GM08714 (cell line): ENCODE measurements around the gene LDLRAD3.
"Not testable (repeated sequence)": the region's sequence is repeated elsewhere in the genome, so short reads cannot be mapped to it uniquely, and the experiment has no call there.

Experiments used
- H3K4me3 ChIP-seq: fragments of 200-500 bp; sonication (Bioruptor generic); 2 replicates; pipeline ENCODE4 v1.5.1; 2014; ENCODE audit warnings: mild to moderate bottlenecking, low read length, inconsistent platforms
- ZNF274 ChIP-seq: IDR thresholded peaks from 2 replicates; pipeline ENCODE4 v1.6.1; 2012; ENCODE audit warnings: mild to moderate bottlenecking, low read depth, low read length

LDLRAD3 gene

GRCh38 chr11:36160091-36160490, 216.2 kb downstream of the LDLRAD3 start:
- H3K4me3 ChIP-seq = no peak overlapping the region
- TF ChIP-seq ZNF274 = no peak

DNA sequence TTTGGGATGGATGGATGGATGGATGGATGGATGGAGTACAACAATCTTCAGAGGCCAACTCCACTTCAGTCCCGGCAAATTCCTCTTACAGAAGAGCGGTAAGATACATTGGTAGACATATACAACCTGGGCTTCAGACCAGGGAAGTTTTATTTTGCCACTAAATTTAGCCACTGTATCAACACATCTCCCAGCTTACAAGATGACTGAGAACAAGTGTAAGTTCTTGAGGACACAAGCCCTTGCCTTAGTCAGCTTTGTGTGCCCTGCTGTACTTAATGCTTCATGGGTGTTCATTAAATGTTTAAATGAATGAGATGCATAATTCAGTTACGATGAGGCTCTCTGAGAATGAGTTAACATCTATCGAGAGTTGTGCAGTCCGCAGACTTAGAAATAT, 217.7 kb downstream of the LDLRAD3 start:
- H3K4me3 ChIP-seq = no peak overlapping the region
- TF ChIP-seq ZNF274 = no peak

DNA sequence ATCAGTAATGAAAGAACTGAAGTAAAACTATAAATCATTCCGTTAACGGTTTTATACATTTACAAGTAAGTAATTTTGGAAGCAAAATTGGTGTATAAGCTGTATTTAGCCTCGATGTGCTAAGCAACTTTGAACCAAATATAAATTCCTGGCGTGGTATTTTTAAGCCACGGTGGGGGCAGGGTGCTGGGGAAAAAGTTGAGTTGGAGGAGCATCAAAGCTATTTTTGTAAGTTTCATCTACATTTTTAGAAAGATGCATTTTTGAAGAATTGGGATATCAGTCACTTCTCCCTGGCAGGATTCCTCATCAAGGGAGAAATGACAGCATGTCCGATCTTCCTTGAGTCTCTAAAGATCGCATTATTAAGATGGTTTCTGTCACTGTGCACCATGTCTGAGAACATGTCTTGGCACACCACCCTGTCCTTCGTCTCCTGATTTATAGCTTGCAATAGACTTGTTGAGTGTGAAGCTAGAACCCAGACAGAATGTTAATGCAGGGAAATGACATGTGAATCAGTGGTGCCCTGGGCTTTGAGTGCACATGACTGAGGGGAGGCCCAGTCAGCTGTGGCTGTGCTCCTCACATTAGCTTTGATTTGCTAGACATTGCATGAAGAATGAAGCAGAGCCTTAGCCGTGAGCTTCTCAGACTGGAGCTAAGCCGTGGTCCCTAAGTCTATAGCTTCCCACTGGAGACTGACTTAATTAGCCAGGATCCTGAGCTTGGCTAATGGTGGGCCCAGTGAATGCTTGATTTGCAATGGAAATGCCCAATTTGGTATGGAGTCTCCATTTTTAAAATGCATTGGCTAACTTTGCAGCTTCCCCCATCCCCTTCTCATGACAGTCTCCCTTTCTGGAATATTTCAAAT, 218.4 kb downstream of the LDLRAD3 start:
- no peak for TF ChIP-seq ZNF274
- H3K4me3 ChIP-seq = no peak overlapping the region

- no peak for TF ChIP-seq ZNF274
- no peak overlapping the region for H3K4me3 ChIP-seq
Measured at GRCh38 chr11:36162883-36163434, 219.1 kb downstream of the LDLRAD3 start.

- no peak overlapping the region for H3K4me3 ChIP-seq
- no peak for TF ChIP-seq ZNF274
Measured at GRCh38 chr11:36164506-36165250, 220.8 kb downstream of the LDLRAD3 start.

DNA sequence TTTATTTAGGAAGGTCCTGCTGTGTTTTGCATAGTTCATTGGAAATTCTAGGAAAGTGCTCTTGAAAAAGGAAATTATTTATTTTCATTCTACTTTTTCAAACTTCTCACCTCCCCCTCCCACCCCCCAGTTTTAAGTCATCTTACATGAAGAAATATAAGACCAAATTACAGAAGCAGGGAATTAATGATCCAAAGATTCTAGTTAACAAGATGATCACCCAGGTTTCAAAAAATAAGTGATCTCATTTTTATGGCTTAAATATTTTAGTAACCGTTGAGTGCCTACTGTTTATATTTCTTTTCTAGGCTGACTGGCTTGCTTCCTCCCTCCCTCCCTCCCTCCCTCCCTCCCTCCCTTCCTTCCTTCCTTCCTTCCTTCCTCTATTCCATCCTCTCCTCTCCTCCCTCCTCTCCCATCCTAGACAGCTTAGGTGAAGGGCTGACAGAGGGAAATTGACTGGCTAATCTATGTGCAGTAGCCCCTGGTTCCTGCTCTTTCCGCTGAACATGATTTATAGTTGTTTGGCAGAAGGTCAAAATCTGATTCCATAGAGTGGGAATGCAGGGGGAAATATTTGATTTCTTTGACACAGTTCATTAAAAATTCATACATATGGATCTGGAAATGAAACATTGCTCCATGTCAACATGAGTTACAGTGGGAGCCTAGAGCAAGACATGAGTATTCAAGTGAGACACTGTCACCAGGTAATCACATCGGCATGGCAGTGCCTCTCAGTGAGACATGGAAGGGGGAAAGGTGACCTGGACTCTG, 221.9 kb downstream of the LDLRAD3 start:
- no peak overlapping the region for H3K4me3 ChIP-seq
- TF ChIP-seq ZNF274 = no peak

DNA sequence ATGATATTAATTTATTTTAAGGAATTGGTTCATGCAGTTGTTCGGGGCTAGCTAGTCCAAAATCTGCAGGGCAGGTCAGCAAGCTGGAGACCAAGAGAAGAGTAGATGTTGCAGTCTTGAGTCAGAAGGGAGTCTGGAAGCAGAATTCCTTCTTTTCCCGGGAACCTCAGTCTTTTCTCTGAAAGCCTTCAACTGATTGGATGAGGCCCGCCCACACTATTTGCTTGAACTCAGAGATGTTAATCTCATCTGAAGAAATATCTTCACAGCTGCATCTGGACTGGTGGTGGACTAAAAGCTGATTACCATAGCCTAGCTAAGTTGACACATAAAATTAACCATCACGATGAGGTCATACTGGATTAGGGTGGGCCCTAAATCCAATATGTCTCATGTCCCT, 223.2 kb downstream of the LDLRAD3 start:
- H3K4me3 ChIP-seq = no peak overlapping the region
- TF ChIP-seq ZNF274 = no peak

- H3K4me3 ChIP-seq = no peak overlapping the region
- no peak for TF ChIP-seq ZNF274
Measured at GRCh38 chr11:36167729-36168128, 223.9 kb downstream of the LDLRAD3 start.

DNA sequence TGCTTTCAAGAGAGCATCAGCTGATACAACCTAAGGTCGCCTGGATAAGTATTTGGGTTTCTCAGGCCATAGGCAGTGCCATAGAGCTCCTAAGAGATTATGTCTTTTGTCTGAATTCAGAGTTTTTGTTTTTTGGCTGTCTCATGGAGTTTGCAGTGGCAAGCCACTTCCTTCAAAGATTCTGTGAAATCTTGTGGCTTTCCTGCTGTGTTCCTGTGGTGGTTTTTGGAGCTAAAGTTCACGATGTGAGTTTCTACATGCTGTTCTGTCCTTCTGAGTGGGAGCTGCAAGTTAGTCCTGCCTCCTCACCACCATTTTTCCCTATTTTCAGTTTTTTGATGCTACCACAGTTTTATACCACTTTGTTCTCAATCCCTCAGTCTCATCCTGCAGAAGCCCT, 234.0 kb downstream of the LDLRAD3 start:
- no peak overlapping the region for H3K4me3 ChIP-seq
- TF ChIP-seq ZNF274 = no peak

DNA sequence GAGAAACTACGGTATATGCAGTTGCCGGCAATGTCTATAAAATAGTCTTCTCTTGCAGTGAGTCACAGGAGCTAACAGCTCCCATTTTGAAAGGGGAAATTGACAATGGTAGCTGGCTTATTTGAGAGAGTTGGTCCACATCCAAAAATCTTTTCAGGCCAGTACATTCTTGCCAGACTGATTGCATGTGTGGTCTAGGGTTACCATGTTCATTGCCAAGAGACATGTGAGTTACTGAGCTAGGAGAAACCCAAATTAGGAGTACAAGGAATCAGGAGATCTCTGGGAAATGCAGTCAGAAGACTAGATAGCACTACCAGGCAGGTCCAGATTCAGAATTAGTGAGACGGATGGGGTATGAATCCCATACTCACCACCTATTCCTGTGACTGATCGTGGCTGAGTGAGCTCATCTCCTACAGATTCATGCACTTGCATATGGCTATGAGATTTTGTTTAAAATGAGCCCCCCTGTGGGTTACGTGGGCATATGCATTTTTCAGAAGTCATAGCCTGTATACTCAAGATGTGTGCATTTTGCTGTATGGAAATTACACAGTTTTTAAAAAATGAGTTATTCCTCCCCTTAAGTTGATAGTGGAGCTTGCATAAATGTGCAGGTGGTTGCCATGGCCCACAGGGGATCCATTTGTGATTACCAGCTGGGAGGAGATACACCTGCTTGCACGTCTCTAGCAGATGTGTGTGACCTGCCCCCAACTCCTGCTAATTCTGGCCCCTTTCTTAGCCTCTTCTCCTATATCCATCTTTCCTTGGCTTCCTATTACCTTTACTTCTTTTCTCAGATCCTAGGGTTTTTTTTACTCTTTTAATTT, 242.7 kb downstream of the LDLRAD3 start:
- TF ChIP-seq ZNF274 = no peak
- H3K4me3 ChIP-seq = no peak overlapping the region

DNA sequence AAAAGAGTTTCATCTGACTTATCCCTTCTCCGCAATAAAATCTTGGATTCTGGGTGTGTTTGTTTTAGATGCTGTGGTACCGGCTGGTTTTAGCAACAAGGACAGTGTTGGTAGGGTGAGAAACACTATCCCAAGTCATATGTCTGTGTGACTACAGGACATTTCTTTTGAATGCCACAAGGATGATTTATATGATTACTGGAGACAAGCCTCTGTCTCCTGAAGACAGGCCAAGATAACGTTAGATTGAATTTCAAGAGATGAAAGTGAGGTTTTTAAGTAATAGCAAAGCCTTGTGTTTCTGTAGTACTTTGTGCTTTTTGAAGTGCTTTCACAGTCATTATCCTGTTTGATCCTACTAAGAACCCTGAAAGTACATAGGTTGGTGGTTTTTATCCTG, 243.8 kb downstream of the LDLRAD3 start:
- H3K4me3 ChIP-seq = no peak overlapping the region
- TF ChIP-seq ZNF274 = no peak

DNA sequence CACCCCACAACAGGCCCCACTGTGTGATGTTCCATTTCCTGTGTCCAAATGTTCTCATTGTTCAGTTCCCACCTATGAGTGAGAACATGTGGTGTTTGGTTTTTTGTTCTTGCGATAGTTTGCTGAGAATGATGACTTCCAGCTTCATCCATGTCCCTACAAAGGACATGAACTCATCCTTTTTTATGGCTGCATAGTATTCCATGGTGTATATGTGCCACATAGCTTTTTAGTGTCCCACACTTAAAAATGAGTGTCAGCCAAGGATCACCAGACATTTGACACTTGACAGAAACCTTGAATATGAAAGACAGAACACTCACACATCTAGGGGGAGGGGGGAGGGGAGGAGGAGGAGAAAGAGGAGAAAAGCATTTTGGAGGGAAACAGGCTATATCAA, 245.9 kb downstream of the LDLRAD3 start:
- not testable (repeated sequence) for H3K4me3 ChIP-seq

DNA sequence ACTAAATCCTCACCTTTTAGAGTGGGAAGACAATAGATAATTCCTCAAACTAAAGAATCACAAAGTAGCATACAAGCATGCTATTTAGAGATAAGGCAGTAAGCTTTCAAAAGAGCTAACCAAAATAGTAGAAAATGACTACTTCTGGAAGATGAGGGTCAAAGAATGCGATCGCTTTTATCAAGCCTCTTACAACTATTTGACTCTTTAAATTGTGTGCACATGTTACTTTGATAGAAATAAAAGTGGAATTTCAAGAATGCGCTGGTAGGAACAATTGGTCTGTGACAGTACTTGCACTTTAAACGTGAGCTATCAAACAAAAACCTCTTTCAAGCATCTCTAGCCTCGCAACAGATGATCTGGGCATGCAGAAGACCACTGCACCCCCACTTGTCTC, 248.1 kb downstream of the LDLRAD3 start:
- H3K4me3 ChIP-seq = no peak overlapping the region
- no peak for TF ChIP-seq ZNF274
